OCI-LY1 (cell line): Measurements from ENCODE around the gene SSTR4.

ENCODE experiments used
- EZH2 ChIP-seq: fragments of 200-600 bp; sonication (generic), shearing (Covaris generic); IDR thresholded peaks from 2 replicates; pipeline ENCODE4 v1.8.0; 2017; ENCODE audit warnings: borderline replicate concordance, mixed run types, mild to moderate bottlenecking, antibody characterized with exemption, low read length, moderate library complexity, mixed read lengths
- TF ChIP-seq, protein P1 (sequence below): fragments of 200-600 bp; sonication (generic), shearing (Covaris generic); IDR thresholded peaks from 2 replicates; pipeline ENCODE4 v1.5.1; 2017; ENCODE audit warnings: mild to moderate bottlenecking, antibody characterized with exemption, low read length, moderate library complexity, mixed read lengths

DNA sequence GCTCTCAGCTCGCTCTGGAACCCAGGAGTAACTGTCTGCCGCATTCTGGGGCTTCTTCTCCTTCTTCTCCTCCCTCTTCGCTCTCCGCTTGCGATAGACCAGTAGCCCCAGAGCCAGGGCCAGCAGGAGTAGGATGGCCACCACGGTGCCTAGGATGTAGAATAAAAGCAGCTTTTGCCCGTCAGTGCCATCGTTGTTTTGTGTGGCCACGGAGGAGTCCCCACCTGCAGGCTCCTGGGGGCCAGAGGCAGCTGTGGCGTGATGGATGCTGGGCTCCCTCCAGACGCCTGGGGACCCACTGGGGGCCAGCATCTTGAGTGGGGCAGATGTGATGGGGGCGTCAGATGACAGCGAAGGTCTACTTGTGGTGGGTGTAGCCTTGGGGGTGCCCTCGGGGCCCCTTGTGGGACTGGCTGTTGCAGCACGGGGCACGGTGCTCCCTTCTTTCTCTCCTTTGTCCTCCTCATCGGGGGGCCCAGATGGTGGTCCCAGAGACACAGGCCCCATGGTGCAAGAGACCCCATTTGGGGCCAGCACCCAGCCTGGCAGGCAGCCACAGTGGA lies 49.3 kb downstream of the SSTR4 start:
- TF ChIP-seq, protein P1, sequence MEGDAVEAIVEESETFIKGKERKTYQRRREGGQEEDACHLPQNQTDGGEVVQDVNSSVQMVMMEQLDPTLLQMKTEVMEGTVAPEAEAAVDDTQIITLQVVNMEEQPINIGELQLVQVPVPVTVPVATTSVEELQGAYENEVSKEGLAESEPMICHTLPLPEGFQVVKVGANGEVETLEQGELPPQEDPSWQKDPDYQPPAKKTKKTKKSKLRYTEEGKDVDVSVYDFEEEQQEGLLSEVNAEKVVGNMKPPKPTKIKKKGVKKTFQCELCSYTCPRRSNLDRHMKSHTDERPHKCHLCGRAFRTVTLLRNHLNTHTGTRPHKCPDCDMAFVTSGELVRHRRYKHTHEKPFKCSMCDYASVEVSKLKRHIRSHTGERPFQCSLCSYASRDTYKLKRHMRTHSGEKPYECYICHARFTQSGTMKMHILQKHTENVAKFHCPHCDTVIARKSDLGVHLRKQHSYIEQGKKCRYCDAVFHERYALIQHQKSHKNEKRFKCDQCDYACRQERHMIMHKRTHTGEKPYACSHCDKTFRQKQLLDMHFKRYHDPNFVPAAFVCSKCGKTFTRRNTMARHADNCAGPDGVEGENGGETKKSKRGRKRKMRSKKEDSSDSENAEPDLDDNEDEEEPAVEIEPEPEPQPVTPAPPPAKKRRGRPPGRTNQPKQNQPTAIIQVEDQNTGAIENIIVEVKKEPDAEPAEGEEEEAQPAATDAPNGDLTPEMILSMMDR = no peak
- no peak for TF ChIP-seq EZH2
